Endothelial cell of umbilical vein (primary cell): ENCODE data around the gene NRDC. TPM values are rescaled to one million over a fixed set of nuclear protein-coding genes. Genes with fewer than 3 reads are reported as not detected.

Experiments
- BruUV-seq: library from RNA; stranded (reverse); fragments of 400-500 nt; replicated peaks from 2 replicates; lab custom pipeline; 2021; lab: Mats Ljungman, UMichigan
- CTCF ChIA-PET: fragments of 300-600, 350-600 bp; sonication (Branson Sonifier 250); formaldehyde crosslinking; loops from one replicate; lab custom pipeline; 2021; ENCODE audit warnings: antibody characterized with exemption, inconsistent platforms; lab: Charles Lee
- POLR2A ChIA-PET: fragments of 300-600, 350-600 bp; sonication (Branson Sonifier 250); formaldehyde crosslinking; loops from one replicate; lab custom pipeline; 2021; ENCODE audit warnings: antibody characterized with exemption, inconsistent platforms; lab: Charles Lee
- DNase-seq: peaks from one replicate; pipeline ENCODE4 v3.0.0-alpha.2; 2011; ENCODE audit warnings: low read depth, low spot score
- FAIRE-seq: peaks from 2 replicates; lab custom pipeline; 2011; peaks lifted over from hg19 to GRCh38; lab: Jason Lieb, UNC
- H2AFZ ChIP-seq: 2 replicates; pipeline ENCODE4 v1.6.0; 2012; ENCODE audit warnings: low read depth, low read length, control low read depth, inconsistent platforms
- H3K27ac ChIP-seq: 2 replicates; pipeline ENCODE4 v1.5.1; 2011; ENCODE audit warnings: low read depth, mild to moderate bottlenecking, control low read depth, low read length, moderate library complexity; ENCODE audit not compliant: insufficient read depth
- H3K27me3 ChIP-seq, 2 experiments: 2 replicates each; pipeline versions ENCODE4 v1.6.0 to v1.6.1; 2011; ENCODE audit warnings: low read length in 2 of 2, mixed read lengths in 1 of 2; ENCODE audit not compliant: control insufficient read depth in 2 of 2, insufficient read depth in 2 of 2
- H3K36me3 ChIP-seq, 2 experiments: 2 replicates in 1 of 2; 3 replicates in 1 of 2; pipeline ENCODE4 v1.5.1; 2011; ENCODE audit warnings: low read length in 2 of 2, mild to moderate bottlenecking in 1 of 2, moderate library complexity in 1 of 2; ENCODE audit not compliant: control insufficient read depth in 2 of 2, insufficient read depth in 2 of 2; ENCODE audit errors: extremely low read depth in 1 of 2
- H3K4me1 ChIP-seq: 3 replicates; pipeline ENCODE4 v1.5.1; 2011; ENCODE audit warnings: mild to moderate bottlenecking, low read length; ENCODE audit not compliant: control insufficient read depth, insufficient read depth; ENCODE audit errors: extremely low read depth
- H3K4me2 ChIP-seq: 2 replicates; pipeline ENCODE4 v1.6.1; 2011; ENCODE audit warnings: low read length, control low read depth, mixed read lengths; ENCODE audit not compliant: insufficient read depth
- H3K4me3 ChIP-seq, 3 experiments: fragments of 200-600 bp in 1 of 3; sonication (generic), shearing (Covaris generic) in 1 of 3; replicated peaks in 1 of 3; 2 replicates each; pipeline ENCODE4 v1.5.1; 2011 to 2016; ENCODE audit warnings: control low read depth in 3 of 3, low read length in 3 of 3, mild to moderate bottlenecking in 2 of 3, inconsistent platforms in 1 of 3, low read depth in 1 of 3, moderate library complexity in 1 of 3; ENCODE audit not compliant: insufficient read depth in 1 of 3
- H3K79me2 ChIP-seq: 2 replicates; pipeline ENCODE4 v1.6.0; 2012; ENCODE audit warnings: low read length, inconsistent platforms; ENCODE audit not compliant: control insufficient read depth, insufficient read depth
- H3K9ac ChIP-seq: replicated peaks from 2 replicates; pipeline ENCODE3; 2011; ENCODE audit warnings: low read length, control low read depth; ENCODE audit not compliant: insufficient read depth; ENCODE audit errors: extremely low read depth
- H3K9me1 ChIP-seq: replicated peaks from 3 replicates; pipeline ENCODE4 v1.6.0; 2011; ENCODE audit warnings: mild to moderate bottlenecking, low read length; ENCODE audit not compliant: control insufficient read depth, insufficient read depth; ENCODE audit errors: extremely low read depth
- H3K9me3 ChIP-seq: replicated peaks from 2 replicates; pipeline ENCODE4 v1.5.1; 2012; ENCODE audit warnings: low read length, inconsistent platforms; ENCODE audit not compliant: control insufficient read depth, insufficient read depth
- H4K20me1 ChIP-seq: replicated peaks from 2 replicates; pipeline ENCODE3; 2011; ENCODE audit warnings: mild to moderate bottlenecking, low read length; ENCODE audit not compliant: control insufficient read depth, insufficient read depth; ENCODE audit errors: extremely low read depth
- CTCF ChIP-seq, 2 donors: IDR thresholded peaks; 1 replicate in 1 of 2; 2 replicates in 1 of 2; pipeline ENCODE4 v1.5.1; 2011; ENCODE audit warnings: low read length in 2 of 2, mild to moderate bottlenecking in 2 of 2, moderate library complexity in 2 of 2, control low read depth in 1 of 2, inconsistent platforms in 1 of 2, low read depth in 1 of 2; ENCODE audit not compliant: insufficient read depth in 1 of 2; ENCODE audit errors: extremely low read depth in 1 of 2
- EZH2 ChIP-seq: IDR thresholded peaks from 2 replicates; pipeline ENCODE4 v1.6.1; 2012; ENCODE audit warnings: borderline replicate concordance, low read depth, mild to moderate bottlenecking, moderate library complexity, low read length, inconsistent platforms; ENCODE audit not compliant: severe bottlenecking
- FOS ChIP-seq: IDR thresholded peaks from 2 replicates; pipeline ENCODE4 v1.6.1; 2011; ENCODE audit warnings: mild to moderate bottlenecking, low read length, moderate library complexity, borderline replicate concordance; ENCODE audit not compliant: insufficient read depth
- GATA2 ChIP-seq: IDR thresholded peaks from 2 replicates; pipeline ENCODE4 v1.7.0; 2011; ENCODE audit warnings: low read depth, mild to moderate bottlenecking, moderate library complexity, mixed read lengths, low read length; ENCODE audit not compliant: insufficient read length, insufficient read depth
- JUN ChIP-seq: IDR thresholded peaks from 2 replicates; pipeline ENCODE4 v1.6.1; 2011; ENCODE audit warnings: borderline replicate concordance, low read depth; ENCODE audit not compliant: insufficient read length, insufficient read depth
- MYC ChIP-seq: IDR thresholded peaks from one replicate; pipeline ENCODE4 v1.6.1; 2011; ENCODE audit warnings: mild to moderate bottlenecking, low read depth, low read length
- POLR2A ChIP-seq: IDR thresholded peaks from 2 replicates; pipeline ENCODE4 v1.6.1; 2012; ENCODE audit warnings: low read depth, mild to moderate bottlenecking, control low read depth, low read length
- POLR2AphosphoS5 ChIP-seq: IDR thresholded peaks from 2 replicates; pipeline ENCODE4 v1.6.1; 2012; ENCODE audit warnings: low read depth, mild to moderate bottlenecking, control low read depth, low read length, moderate library complexity; ENCODE audit not compliant: insufficient read depth
- dilution Hi-C: fragments of 300-500 bp; cut with MboI; formaldehyde crosslinking; loops from one replicate; pipeline ENCODE4 v1.15.0; 2019; ENCODE audit warnings: low sequenced_read_pairs; ENCODE audit not compliant: extremely low pct_ligation_motif_present
- intact Hi-C: fragments of 100-400 bp; cut with micrococcal nuclease; formaldehyde crosslinking; loops from one replicate; pipeline ENCODE4 v1.10.0; 2022
- polyA plus RNA-seq, 4 experiments: library from polyadenylated mRNA; depleted of rRNA in 3 of 4; stranded (reverse) in 3 of 4; unstranded in 1 of 4; fragments of >200 nt; gene quantifications; 2 replicates each; pipeline versions ENCODE4 v1.2.1 to v1.2.3, GENCODE V29; 2011 to 2012; ENCODE audit warnings: missing spikeins in 1 of 4
- total RNA-seq: library from RNA; stranded (reverse); gene quantifications from 2 replicates; pipeline ENCODE4 v1.2.3, GENCODE V29; 2021
- TF ChIP-seq, protein P1 (sequence below): IDR thresholded peaks from 2 replicates; pipeline ENCODE4 v1.6.1; 2011; ENCODE audit not compliant: insufficient read depth, insufficient read length

NRDC gene
- total and polyA plus RNA-seq, 2 donors (not counting 3 experiments of a cell fraction or from before 2014, with no cell fraction given), result 41.8 to 146 TPM

DNA sequence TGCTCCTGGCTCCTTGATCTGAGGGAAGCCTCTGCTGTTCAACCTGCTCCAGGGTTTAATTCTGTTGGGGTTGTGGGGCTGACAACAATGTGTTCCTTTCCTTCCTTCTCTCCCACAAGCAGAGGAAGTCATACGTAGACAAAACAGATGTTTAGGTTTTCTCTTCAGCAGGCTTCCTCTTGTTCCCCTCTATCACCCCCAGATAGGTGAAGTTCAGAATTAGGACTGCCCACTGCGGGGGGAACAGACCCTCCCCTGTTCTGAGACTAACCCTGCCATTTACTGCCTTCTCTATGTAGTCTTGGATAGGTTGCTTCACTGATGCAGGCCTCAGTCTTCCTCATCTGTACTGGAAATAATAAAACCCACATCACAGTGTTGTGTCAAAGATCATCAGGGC, 30.0 kb upstream of the NRDC start:
- dilution Hi-C loops (no loop called here), intact Hi-C loops (no loop called here)
- H3K9me3 ChIP-seq, result no peaks in the 10 kb centered on the region
- CTCF ChIA-PET, result no interaction called here
- no peak overlapping the region for H3K9ac ChIP-seq
- no peak overlapping the region for H3K4me2 ChIP-seq
- POLR2A ChIA-PET, result no interaction called here
- no peak overlapping the region for H3K4me3 ChIP-seq
- no peak for DNase-seq
- H4K20me1 ChIP-seq, result no peaks in the 10 kb centered on the region
- no peak for FAIRE-seq
- TF ChIP-seq MYC, result no peak
- TF ChIP-seq GATA2, result no peak
- TF ChIP-seq, protein P1, sequence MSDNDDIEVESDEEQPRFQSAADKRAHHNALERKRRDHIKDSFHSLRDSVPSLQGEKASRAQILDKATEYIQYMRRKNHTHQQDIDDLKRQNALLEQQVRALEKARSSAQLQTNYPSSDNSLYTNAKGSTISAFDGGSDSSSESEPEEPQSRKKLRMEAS, result no peak
- no peak for TF ChIP-seq FOS
- no peak for TF ChIP-seq JUN
- no peak for TF ChIP-seq POLR2AphosphoS5
- TF ChIP-seq POLR2A, result no peak
- no peak for TF ChIP-seq EZH2
- TF ChIP-seq CTCF (IDR thresholded peaks at IDR 0.05; ENCODE audit: extremely low read depth in 1 of 2, insufficient read depth in 1 of 2, low read depth in 1 of 2, low read length in 2 of 2), result no peak
- BruUV-seq, result no TSS peak
- H3K36me3 ChIP-seq, result no peaks in the 10 kb centered on the region
- no peaks in the 10 kb centered on the region for H3K9me1 ChIP-seq
- no peaks in the 10 kb centered on the region for H3K79me2 ChIP-seq
- no peaks in the 10 kb centered on the region for H3K4me1 ChIP-seq
- no peak overlapping the region for H2AFZ ChIP-seq
- H3K27ac ChIP-seq, result no peak overlapping the region
- H3K27me3 ChIP-seq, result no peaks in the 10 kb centered on the region
